Measurements from ENCODE around the gene PRRG2. TPM values are rescaled to one million over a fixed set of nuclear protein-coding genes. Genes with fewer than 3 reads are reported as not detected.

PRRG2 gene
- total RNA-seq, 2 experiments from 2014 or later = 1.5 TPM

- no peaks in the 10 kb centered on the region for H3K9me3 Mint-ChIP-seq
- no peak for TF ChIP-seq CTCF (IDR thresholded peaks at IDR 0.05)
- ChIA-PET CTCF (interaction anchor here (1.0 to 4.4 kb wide), 16 partner anchors 9 to 382 kb away, joined by 3 to 32 read pairs (median 4); no protein-coding TSS in a partner anchor), POLR2A (interaction anchor here (0.7 to 3.9 kb wide), 21 partner anchors 9 to 334 kb away, joined by 3 to 48 read pairs (median 4); partner anchors contain the start of genes ALDH16A1, FUZ, PRMT1 and PRR12)
- no peaks in the 10 kb centered on the region for H3K27me3 Mint-ChIP-seq
- H3K4me3 Mint-ChIP-seq = peak within 1 kb of the TSS; percentile 95
- H3K36me3 Mint-ChIP-seq (ENCODE audit: low read depth) = peaks cover 2% of the 10 kb centered on the region
- ATAC-seq (peak; percentile 98), DNase-seq (peak; percentile 97)
- H3K4me1 Mint-ChIP-seq (ENCODE audit: low read depth) = peaks cover 32% of the 10 kb centered on the region
- peak within 1 kb of the TSS; percentile 90 for H3K27ac Mint-ChIP-seq
- intact Hi-C loops (cut with micrococcal nuclease) = loop anchor here (1.0 kb wide), 1 partner anchor 10 kb away; no protein-coding TSS in a partner anchor
Measured at GRCh38 chr19:49580264-49581006, 681 bp upstream of the PRRG2 start, which contains the start of gene NOSIP. NOSIP (minus strand) TSS chr19:49580556; CDS start chr19:49560691, 19,865 bp downstream.

- Mint-ChIP-seq H3K4me1 (ENCODE audit: low read depth) (peaks cover 22% of the 10 kb centered on the region), H3K4me3 (no peak overlapping the region), H3K27me3 (no peaks in the 10 kb centered on the region), H3K9me3 (no peaks in the 10 kb centered on the region), H3K27ac (no peak overlapping the region), H3K36me3 (ENCODE audit: low read depth) (no peaks in the 10 kb centered on the region)
- DNase-seq (no peak), ATAC-seq (no peak)
- ChIA-PET CTCF (interaction anchor here (1.1 to 1.2 kb wide), 2 partner anchors 13 to 89 kb away, joined by 3 read pairs; no protein-coding TSS in a partner anchor), POLR2A (no interaction called here)
- TF ChIP-seq CTCF (IDR thresholded peaks at IDR 0.05) = no peak
- intact Hi-C loops (cut with micrococcal nuclease) = no loop called here
Measured at GRCh38 chr19:49583239-49583638, 2.1 kb downstream of the PRRG2 start.

- no peak for TF ChIP-seq CTCF (IDR thresholded peaks at IDR 0.05)
- intact Hi-C loops (cut with micrococcal nuclease) = no loop called here
- no peak for DNase-seq
- ChIA-PET POLR2A (interaction anchor here (1.3 kb wide), 1 partner anchor 89 kb away, joined by 3 read pairs; the partner anchor contains the start of gene RPS11), CTCF (interaction anchor here (0.9 kb wide), 1 partner anchor 38 kb away, joined by 3 read pairs; no protein-coding TSS in a partner anchor)
- no peak overlapping the region for H3K27ac Mint-ChIP-seq
- H3K4me3 Mint-ChIP-seq = no peak overlapping the region
- no peak for ATAC-seq
- no peaks in the 10 kb centered on the region for H3K27me3 Mint-ChIP-seq
- H3K9me3 Mint-ChIP-seq = no peaks in the 10 kb centered on the region
- no peaks in the 10 kb centered on the region for H3K36me3 Mint-ChIP-seq (ENCODE audit: low read depth)
- H3K4me1 Mint-ChIP-seq (ENCODE audit: low read depth) = peaks cover 20% of the 10 kb centered on the region
Measured at GRCh38 chr19:49585023-49585422, 3.9 kb downstream of the PRRG2 start.

GRCh38 chr19:49587227-49587626 lies 6.1 kb downstream of the PRRG2 start:
- Mint-ChIP-seq H3K4me3 (no peak overlapping the region), H3K27me3 (no peaks in the 10 kb centered on the region), H3K27ac (no peak overlapping the region), H3K36me3 (ENCODE audit: low read depth) (no peaks in the 10 kb centered on the region), H3K9me3 (no peaks in the 10 kb centered on the region), H3K4me1 (ENCODE audit: low read depth) (peaks cover 14% of the 10 kb centered on the region)
- intact Hi-C loops (cut with micrococcal nuclease) = no loop called here
- POLR2A ChIA-PET = interaction anchor here (5.3 kb wide), 1 partner anchor 6 kb away, joined by 48 read pairs; the partner anchor contains the start of genes NOSIP and PRRG2
- no peak for TF ChIP-seq CTCF (IDR thresholded peaks at IDR 0.05)
- CTCF ChIA-PET = interaction anchor here (1.1 to 1.5 kb wide), 2 partner anchors 41 to 86 kb away, joined by 3 read pairs; no protein-coding TSS in a partner anchor
- ATAC-seq (no peak), DNase-seq (no peak)

Data from activated CD8-positive, alpha-beta T cell treated with anti-CD3 and anti-CD28 coated beads for 36 hours (primary cell).